Endothelial cell of umbilical vein (primary cell): ENCODE measurements around the gene PLK5. TPM values are rescaled to one million over a fixed set of nuclear protein-coding genes. Genes with fewer than 3 reads are reported as not detected.

Source experiments
- BruUV-seq: library from RNA; stranded (reverse); fragments of 400-500 nt; replicated peaks from 2 replicates; lab custom pipeline; 2021; lab: Mats Ljungman, UMichigan
- CTCF ChIA-PET: fragments of 300-600, 350-600 bp; sonication (Branson Sonifier 250); formaldehyde crosslinking; loops from one replicate; lab custom pipeline; 2021; ENCODE audit warnings: antibody characterized with exemption, inconsistent platforms; lab: Charles Lee
- POLR2A ChIA-PET: fragments of 300-600, 350-600 bp; sonication (Branson Sonifier 250); formaldehyde crosslinking; loops from one replicate; lab custom pipeline; 2021; ENCODE audit warnings: antibody characterized with exemption, inconsistent platforms; lab: Charles Lee
- DNase-seq: peaks from one replicate; pipeline ENCODE4 v3.0.0-alpha.2; 2011; ENCODE audit warnings: low read depth, low spot score
- FAIRE-seq: peaks from 2 replicates; lab custom pipeline; 2011; peaks lifted over from hg19 to GRCh38; lab: Jason Lieb, UNC
- H2AFZ ChIP-seq: 2 replicates; pipeline ENCODE4 v1.6.0; 2012; ENCODE audit warnings: low read depth, low read length, control low read depth, inconsistent platforms
- H3K27ac ChIP-seq: 2 replicates; pipeline ENCODE4 v1.5.1; 2011; ENCODE audit warnings: low read depth, mild to moderate bottlenecking, control low read depth, low read length, moderate library complexity; ENCODE audit not compliant: insufficient read depth
- H3K27me3 ChIP-seq, 2 experiments: 2 replicates each; pipeline versions ENCODE4 v1.6.0 to v1.6.1; 2011; ENCODE audit warnings: low read length in 2 of 2, mixed read lengths in 1 of 2; ENCODE audit not compliant: control insufficient read depth in 2 of 2, insufficient read depth in 2 of 2
- H3K36me3 ChIP-seq, 2 experiments: 2 replicates in 1 of 2; 3 replicates in 1 of 2; pipeline ENCODE4 v1.5.1; 2011; ENCODE audit warnings: low read length in 2 of 2, mild to moderate bottlenecking in 1 of 2, moderate library complexity in 1 of 2; ENCODE audit not compliant: control insufficient read depth in 2 of 2, insufficient read depth in 2 of 2; ENCODE audit errors: extremely low read depth in 1 of 2
- H3K4me1 ChIP-seq: 3 replicates; pipeline ENCODE4 v1.5.1; 2011; ENCODE audit warnings: mild to moderate bottlenecking, low read length; ENCODE audit not compliant: control insufficient read depth, insufficient read depth; ENCODE audit errors: extremely low read depth
- H3K4me2 ChIP-seq: 2 replicates; pipeline ENCODE4 v1.6.1; 2011; ENCODE audit warnings: low read length, control low read depth, mixed read lengths; ENCODE audit not compliant: insufficient read depth
- H3K4me3 ChIP-seq, 3 experiments: fragments of 200-600 bp in 1 of 3; sonication (generic), shearing (Covaris generic) in 1 of 3; replicated peaks in 1 of 3; 2 replicates each; pipeline ENCODE4 v1.5.1; 2011 to 2016; ENCODE audit warnings: control low read depth in 3 of 3, low read length in 3 of 3, mild to moderate bottlenecking in 2 of 3, inconsistent platforms in 1 of 3, low read depth in 1 of 3, moderate library complexity in 1 of 3; ENCODE audit not compliant: insufficient read depth in 1 of 3
- H3K79me2 ChIP-seq: 2 replicates; pipeline ENCODE4 v1.6.0; 2012; ENCODE audit warnings: low read length, inconsistent platforms; ENCODE audit not compliant: control insufficient read depth, insufficient read depth
- H3K9ac ChIP-seq: replicated peaks from 2 replicates; pipeline ENCODE3; 2011; ENCODE audit warnings: low read length, control low read depth; ENCODE audit not compliant: insufficient read depth; ENCODE audit errors: extremely low read depth
- H3K9me1 ChIP-seq: replicated peaks from 3 replicates; pipeline ENCODE4 v1.6.0; 2011; ENCODE audit warnings: mild to moderate bottlenecking, low read length; ENCODE audit not compliant: control insufficient read depth, insufficient read depth; ENCODE audit errors: extremely low read depth
- H3K9me3 ChIP-seq: replicated peaks from 2 replicates; pipeline ENCODE4 v1.5.1; 2012; ENCODE audit warnings: low read length, inconsistent platforms; ENCODE audit not compliant: control insufficient read depth, insufficient read depth
- H4K20me1 ChIP-seq: replicated peaks from 2 replicates; pipeline ENCODE3; 2011; ENCODE audit warnings: mild to moderate bottlenecking, low read length; ENCODE audit not compliant: control insufficient read depth, insufficient read depth; ENCODE audit errors: extremely low read depth
- EZH2 ChIP-seq: IDR thresholded peaks from 2 replicates; pipeline ENCODE4 v1.6.1; 2012; ENCODE audit warnings: borderline replicate concordance, low read depth, mild to moderate bottlenecking, moderate library complexity, low read length, inconsistent platforms; ENCODE audit not compliant: severe bottlenecking
- FOS ChIP-seq: IDR thresholded peaks from 2 replicates; pipeline ENCODE4 v1.6.1; 2011; ENCODE audit warnings: mild to moderate bottlenecking, low read length, moderate library complexity, borderline replicate concordance; ENCODE audit not compliant: insufficient read depth
- GATA2 ChIP-seq: IDR thresholded peaks from 2 replicates; pipeline ENCODE4 v1.7.0; 2011; ENCODE audit warnings: low read depth, mild to moderate bottlenecking, moderate library complexity, mixed read lengths, low read length; ENCODE audit not compliant: insufficient read length, insufficient read depth
- JUN ChIP-seq: IDR thresholded peaks from 2 replicates; pipeline ENCODE4 v1.6.1; 2011; ENCODE audit warnings: borderline replicate concordance, low read depth; ENCODE audit not compliant: insufficient read length, insufficient read depth
- MYC ChIP-seq: IDR thresholded peaks from one replicate; pipeline ENCODE4 v1.6.1; 2011; ENCODE audit warnings: mild to moderate bottlenecking, low read depth, low read length
- POLR2A ChIP-seq: IDR thresholded peaks from 2 replicates; pipeline ENCODE4 v1.6.1; 2012; ENCODE audit warnings: low read depth, mild to moderate bottlenecking, control low read depth, low read length
- POLR2AphosphoS5 ChIP-seq: IDR thresholded peaks from 2 replicates; pipeline ENCODE4 v1.6.1; 2012; ENCODE audit warnings: low read depth, mild to moderate bottlenecking, control low read depth, low read length, moderate library complexity; ENCODE audit not compliant: insufficient read depth
- dilution Hi-C: fragments of 300-500 bp; cut with MboI; formaldehyde crosslinking; loops from one replicate; pipeline ENCODE4 v1.15.0; 2019; ENCODE audit warnings: low sequenced_read_pairs; ENCODE audit not compliant: extremely low pct_ligation_motif_present
- intact Hi-C: fragments of 100-400 bp; cut with micrococcal nuclease; formaldehyde crosslinking; loops from one replicate; pipeline ENCODE4 v1.10.0; 2022
- polyA plus RNA-seq, 4 experiments: library from polyadenylated mRNA; depleted of rRNA in 3 of 4; stranded (reverse) in 3 of 4; unstranded in 1 of 4; fragments of >200 nt; gene quantifications; 2 replicates each; pipeline versions ENCODE4 v1.2.1 to v1.2.3, GENCODE V29; 2011 to 2012; ENCODE audit warnings: missing spikeins in 1 of 4
- total RNA-seq: library from RNA; stranded (reverse); gene quantifications from 2 replicates; pipeline ENCODE4 v1.2.3, GENCODE V29; 2021
- TF ChIP-seq, protein P1 (sequence below): IDR thresholded peaks from 2 replicates; pipeline ENCODE4 v1.6.1; 2011; ENCODE audit not compliant: insufficient read depth, insufficient read length
- TF ChIP-seq, protein P2 (sequence below), 2 donors: IDR thresholded peaks; 1 replicate in 1 of 2; 2 replicates in 1 of 2; pipeline ENCODE4 v1.5.1; 2011; ENCODE audit warnings: low read length in 2 of 2, mild to moderate bottlenecking in 2 of 2, moderate library complexity in 2 of 2, control low read depth in 1 of 2, inconsistent platforms in 1 of 2, low read depth in 1 of 2; ENCODE audit not compliant: insufficient read depth in 1 of 2; ENCODE audit errors: extremely low read depth in 1 of 2

Gene PLK5
- total and polyA plus RNA-seq, 2 donors (not counting 3 experiments of a cell fraction or from before 2014, with no cell fraction given) = not detected

DNA sequence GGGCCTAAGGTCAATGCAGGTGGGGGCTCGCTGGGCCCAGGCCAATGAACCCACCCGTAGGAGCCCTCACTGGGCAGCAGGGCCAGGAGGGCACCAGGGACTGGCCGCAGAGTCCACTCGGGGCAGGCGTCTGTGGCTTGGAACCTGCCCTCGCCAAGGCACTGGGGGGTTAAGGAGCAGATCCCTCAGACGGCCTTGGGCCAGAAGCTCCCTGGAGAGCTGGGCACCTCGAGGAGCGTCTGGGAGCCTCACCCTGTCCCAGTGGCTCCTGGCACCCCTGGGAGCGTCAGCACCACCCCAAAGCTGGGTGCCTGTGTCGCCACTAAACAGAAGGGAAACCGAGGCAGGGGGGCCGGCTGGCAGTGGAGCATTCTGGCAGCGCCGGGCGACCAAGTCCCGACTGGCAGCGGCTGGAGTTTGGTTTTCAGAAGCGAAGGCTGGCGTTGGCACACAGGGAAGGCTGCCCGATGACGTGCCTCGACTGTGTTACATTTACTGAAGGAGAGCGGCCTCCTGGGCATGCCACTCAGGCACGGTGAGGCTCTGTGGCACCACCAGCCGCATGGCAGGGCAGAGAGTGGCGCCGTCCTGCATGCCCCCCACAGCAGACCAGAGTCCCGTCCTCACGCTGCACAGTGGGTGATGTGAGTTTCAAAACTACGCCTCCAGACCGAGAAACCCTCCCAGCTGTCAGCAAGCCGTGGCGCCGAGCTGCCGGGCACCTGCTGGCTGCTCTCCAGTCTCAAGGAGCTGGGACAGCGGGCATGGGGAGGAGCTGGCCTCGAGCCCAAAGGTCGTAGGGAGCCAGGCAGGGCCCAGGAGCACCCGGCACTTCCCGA lies 53.4 kb downstream of the PLK5 start:
- intact Hi-C loops = no loop called here
- H3K36me3 ChIP-seq = peaks cover 10 to 39% of the 10 kb centered on the region in 2 experiments
- CTCF ChIA-PET = interaction anchor here (1.1 kb wide), 1 partner anchor 14 kb away, joined by 4 read pairs; no protein-coding TSS in a partner anchor

More for the DNA sequence above, 53.4 kb downstream of the PLK5 start:
- Histone ChIP-seq H3K9me1 (no peaks in the 10 kb centered on the region), H3K4me2 (no peak overlapping the region), H3K9me3 (no peaks in the 10 kb centered on the region), H3K4me1 (no peaks in the 10 kb centered on the region), H3K4me3 (no peak overlapping the region), H3K27ac (no peak overlapping the region), H3K79me2 (no peaks in the 10 kb centered on the region), H3K27me3 (no peaks in the 10 kb centered on the region), H3K9ac (no peak overlapping the region), H2AFZ (no peak overlapping the region), H4K20me1 (no peaks in the 10 kb centered on the region)
- TF ChIP-seq MYC (no peak), GATA2 (no peak), POLR2AphosphoS5 (no peak), EZH2 (no peak), POLR2A (no peak), FOS (no peak), JUN (no peak)
- TF ChIP-seq, protein P1, sequence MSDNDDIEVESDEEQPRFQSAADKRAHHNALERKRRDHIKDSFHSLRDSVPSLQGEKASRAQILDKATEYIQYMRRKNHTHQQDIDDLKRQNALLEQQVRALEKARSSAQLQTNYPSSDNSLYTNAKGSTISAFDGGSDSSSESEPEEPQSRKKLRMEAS = no peak
- TF ChIP-seq, protein P2, sequence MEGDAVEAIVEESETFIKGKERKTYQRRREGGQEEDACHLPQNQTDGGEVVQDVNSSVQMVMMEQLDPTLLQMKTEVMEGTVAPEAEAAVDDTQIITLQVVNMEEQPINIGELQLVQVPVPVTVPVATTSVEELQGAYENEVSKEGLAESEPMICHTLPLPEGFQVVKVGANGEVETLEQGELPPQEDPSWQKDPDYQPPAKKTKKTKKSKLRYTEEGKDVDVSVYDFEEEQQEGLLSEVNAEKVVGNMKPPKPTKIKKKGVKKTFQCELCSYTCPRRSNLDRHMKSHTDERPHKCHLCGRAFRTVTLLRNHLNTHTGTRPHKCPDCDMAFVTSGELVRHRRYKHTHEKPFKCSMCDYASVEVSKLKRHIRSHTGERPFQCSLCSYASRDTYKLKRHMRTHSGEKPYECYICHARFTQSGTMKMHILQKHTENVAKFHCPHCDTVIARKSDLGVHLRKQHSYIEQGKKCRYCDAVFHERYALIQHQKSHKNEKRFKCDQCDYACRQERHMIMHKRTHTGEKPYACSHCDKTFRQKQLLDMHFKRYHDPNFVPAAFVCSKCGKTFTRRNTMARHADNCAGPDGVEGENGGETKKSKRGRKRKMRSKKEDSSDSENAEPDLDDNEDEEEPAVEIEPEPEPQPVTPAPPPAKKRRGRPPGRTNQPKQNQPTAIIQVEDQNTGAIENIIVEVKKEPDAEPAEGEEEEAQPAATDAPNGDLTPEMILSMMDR (IDR thresholded peaks at IDR 0.05; ENCODE audit: extremely low read depth in 1 of 2, insufficient read depth in 1 of 2, low read depth in 1 of 2, low read length in 2 of 2) = no peak
- FAIRE-seq (no peak), DNase-seq (no peak)
- no TSS peak for BruUV-seq
- dilution Hi-C loops = no loop called here
- POLR2A ChIA-PET = no interaction called here
